IMR-90 (cell line): ENCODE results near the gene NKX6-2. TPM values are rescaled to one million over a fixed set of nuclear protein-coding genes. Genes with fewer than 3 reads are reported as not detected.

ENCODE experiments used
- ATAC-seq: fragments of 200-7000 bp; cut with Tn5 transposase; 2 replicates; pipeline ENCODE4 v1.9.1; 2020; ENCODE audit warnings: low read depth, mild to moderate bottlenecking, moderate library complexity
- BruUV-seq: library from RNA; stranded (reverse); fragments of 400-500 nt; replicated peaks from 2 replicates; lab custom pipeline; 2021; lab: Mats Ljungman, UMichigan
- CTCF ChIA-PET: fragments of 300-600 bp; formaldehyde crosslinking; extraction: SDS; loops from one replicate; lab custom pipeline; 2021; ENCODE audit warnings: antibody characterized with exemption; lab: Yijun Ruan, JAX
- POLR2A ChIA-PET: fragments of 300-600 bp; sonication (Branson Sonifier 250); formaldehyde crosslinking; loops from one replicate; lab custom pipeline; 2022; ENCODE audit warnings: antibody characterized with exemption; ENCODE audit not compliant: unreplicated experiment; lab: Charles Lee
- DNase-seq: peaks from one replicate; pipeline ENCODE4 v3.0.0; 2013
- H2AFZ ChIP-seq: replicated peaks from 2 replicates; pipeline ENCODE3; 2013; ENCODE audit warnings: low read length, mild to moderate bottlenecking; ENCODE audit not compliant: poor library complexity
- H2AK5ac ChIP-seq: 2 replicates; pipeline ENCODE4 v1.6.1; 2013; ENCODE audit warnings: low read depth, low read length, inconsistent platforms
- H2AK9ac ChIP-seq: replicated peaks from 2 replicates; pipeline ENCODE3; 2013; ENCODE audit warnings: mild to moderate bottlenecking, low read depth, low read length, moderate library complexity; ENCODE audit not compliant: poor library complexity
- H2BK120ac ChIP-seq: 2 replicates; pipeline ENCODE4 v1.6.1; 2013; ENCODE audit warnings: low read depth, low read length, inconsistent platforms
- H2BK15ac ChIP-seq: 3 replicates; pipeline ENCODE4 v1.6.1; 2013; ENCODE audit warnings: low read depth, low read length, inconsistent platforms
- H2BK20ac ChIP-seq: 2 replicates; pipeline ENCODE4 v1.6.1; 2013; ENCODE audit warnings: low read depth, mild to moderate bottlenecking, inconsistent platforms, low read length, moderate library complexity
- H2BK5ac ChIP-seq: 2 replicates; pipeline ENCODE4 v1.6.1; 2013; ENCODE audit warnings: mild to moderate bottlenecking, low read depth, low read length, inconsistent platforms; ENCODE audit not compliant: poor library complexity, severe bottlenecking
- H3K14ac ChIP-seq: replicated peaks from 2 replicates; pipeline ENCODE4 v1.6.1; 2013; ENCODE audit warnings: low read depth, low read length, inconsistent platforms
- H3K18ac ChIP-seq: 2 replicates; pipeline ENCODE4 v1.6.1; 2013; ENCODE audit warnings: low read depth, low read length, control low read depth
- H3K23ac ChIP-seq: 2 replicates; pipeline ENCODE4 v1.6.1; 2013; ENCODE audit warnings: low read depth, low read length, inconsistent platforms
- H3K27ac ChIP-seq: 2 replicates; pipeline ENCODE4 v1.5.1; 2013; ENCODE audit warnings: mild to moderate bottlenecking, control low read depth, low read length; ENCODE audit not compliant: insufficient read depth
- H3K27me3 ChIP-seq: 2 replicates; pipeline ENCODE4 v1.6.1; 2013; ENCODE audit warnings: low read length; ENCODE audit not compliant: control insufficient read depth, insufficient read depth
- H3K36me3 ChIP-seq: 2 replicates; pipeline ENCODE4 v1.6.1; 2013; ENCODE audit warnings: low read length, mixed read lengths; ENCODE audit not compliant: control insufficient read depth, insufficient read depth
- H3K4ac ChIP-seq: 2 replicates; pipeline ENCODE4 v1.6.1; 2013; ENCODE audit warnings: low read depth, low read length, inconsistent platforms
- H3K4me1 ChIP-seq: 2 replicates; pipeline ENCODE4 v1.6.1; 2013; ENCODE audit warnings: low read length, mixed read lengths; ENCODE audit not compliant: control insufficient read depth, insufficient read depth
- H3K4me2 ChIP-seq: 2 replicates; pipeline ENCODE4 v1.6.1; 2013; ENCODE audit warnings: low read depth, mild to moderate bottlenecking, control low read depth, low read length, moderate library complexity
- H3K4me3 ChIP-seq: 2 replicates; pipeline ENCODE4 v1.5.1; 2013; ENCODE audit warnings: low read depth, mild to moderate bottlenecking, control low read depth, low read length, moderate library complexity; ENCODE audit not compliant: insufficient read depth
- H3K56ac ChIP-seq: 2 replicates; pipeline ENCODE4 v1.6.1; 2013; ENCODE audit warnings: low read length, inconsistent platforms; ENCODE audit not compliant: insufficient read depth; ENCODE audit errors: extremely low read depth
- H3K79me1 ChIP-seq, 2 experiments: 2 replicates each; pipeline ENCODE4 v1.6.1; 2013; ENCODE audit warnings: low read length in 2 of 2, inconsistent platforms in 1 of 2, low read depth in 1 of 2
- H3K9ac ChIP-seq: 2 replicates; pipeline ENCODE4 v1.6.1; 2013; ENCODE audit warnings: low read depth, low read length, control low read depth
- H3K9me1 ChIP-seq: 2 replicates; pipeline ENCODE4 v1.6.1; 2013; ENCODE audit warnings: low read length, inconsistent platforms; ENCODE audit not compliant: insufficient read depth
- H3K9me3 ChIP-seq: 2 replicates; pipeline ENCODE4 v1.6.1; 2013; ENCODE audit warnings: low read length; ENCODE audit not compliant: control insufficient read depth, insufficient read depth
- H4K20me1 ChIP-seq: 2 replicates; pipeline ENCODE4 v1.6.1; 2013; ENCODE audit warnings: low read length, inconsistent platforms; ENCODE audit not compliant: insufficient read depth
- H4K5ac ChIP-seq: 2 replicates; pipeline ENCODE4 v1.6.1; 2013; ENCODE audit warnings: mild to moderate bottlenecking, low read depth, low read length, control low read depth
- H4K8ac ChIP-seq, 2 experiments: 2 replicates each; pipeline ENCODE4 v1.6.1; 2013; ENCODE audit warnings: low read depth in 2 of 2, low read length in 2 of 2, control low read depth in 1 of 2, inconsistent platforms in 1 of 2
- H4K91ac ChIP-seq: 2 replicates; pipeline ENCODE4 v1.6.1; 2013; ENCODE audit warnings: low read depth, low read length, inconsistent platforms; ENCODE audit not compliant: insufficient read depth
- CHD1 ChIP-seq: IDR thresholded peaks from 2 replicates; pipeline ENCODE4 v1.6.1; 2012; ENCODE audit warnings: low read depth, low read length, improper control_type of control experiment
- CTCF ChIP-seq: conservative IDR thresholded peaks from 2 replicates; pipeline ENCODE4 v1.5.1; 2012; ENCODE audit warnings: mild to moderate bottlenecking, low read depth, low read length, improper control_type of control experiment
- MAFK ChIP-seq: IDR thresholded peaks from 2 replicates; pipeline ENCODE4 v1.6.1; 2012; ENCODE audit warnings: low read depth, low read length, improper control_type of control experiment
- MXI1 ChIP-seq: IDR thresholded peaks from 2 replicates; pipeline ENCODE4 v1.6.1; 2012; ENCODE audit warnings: low read depth, mild to moderate bottlenecking, low read length, moderate library complexity, borderline replicate concordance
- WGBS, 2 experiments: methylation state at CpG; one replicate each; pipeline versions ENCODE4 v1.1.5 to v1.1.7; 2013; ENCODE audit warnings: missing lambda C conversion rate in 2 of 2; ENCODE audit not compliant: insufficient read length in 1 of 2; ENCODE audit errors: extremely low coverage in 2 of 2; 5-methylcytosine and 5-hydroxymethylcytosine counted together
- dilution Hi-C: fragments of 300-500 bp; cut with HindIII; formaldehyde crosslinking; loops from one replicate; pipeline ENCODE4 v1.14.3; 2018; ENCODE audit warnings: low sequenced_read_pairs; ENCODE audit not compliant: unreplicated experiment
- in situ Hi-C: fragments of 300-500 bp; cut with MboI; formaldehyde crosslinking; loops from 3 replicates; pipeline ENCODE4 v1.14.3; 2019; ENCODE audit warnings: low sequenced_read_pairs, inconsistent platforms, mixed read lengths
- intact Hi-C: fragments of 100-400 bp; cut with micrococcal nuclease; formaldehyde crosslinking; loops from 2 replicates; pipeline ENCODE4 v1.10.0; 2022
- polyA plus RNA-seq, 3 experiments: library from polyadenylated mRNA; depleted of rRNA; stranded (reverse); fragments of >200 nt; gene quantifications; 2 replicates each; pipeline ENCODE4 v1.2.3, GENCODE V29; 2012; ENCODE audit warnings: low replicate concordance in 1 of 3
- total RNA-seq: library from RNA; depleted of rRNA; stranded (reverse); fragments of >200 nt; gene quantifications from 2 replicates; pipeline ENCODE4 v1.2.3, GENCODE V29; 2012

NKX6-2 gene
- total and polyA plus RNA-seq, 2 of the 4 experiments (the other 2 are of a cell fraction) = not detected

DNA sequence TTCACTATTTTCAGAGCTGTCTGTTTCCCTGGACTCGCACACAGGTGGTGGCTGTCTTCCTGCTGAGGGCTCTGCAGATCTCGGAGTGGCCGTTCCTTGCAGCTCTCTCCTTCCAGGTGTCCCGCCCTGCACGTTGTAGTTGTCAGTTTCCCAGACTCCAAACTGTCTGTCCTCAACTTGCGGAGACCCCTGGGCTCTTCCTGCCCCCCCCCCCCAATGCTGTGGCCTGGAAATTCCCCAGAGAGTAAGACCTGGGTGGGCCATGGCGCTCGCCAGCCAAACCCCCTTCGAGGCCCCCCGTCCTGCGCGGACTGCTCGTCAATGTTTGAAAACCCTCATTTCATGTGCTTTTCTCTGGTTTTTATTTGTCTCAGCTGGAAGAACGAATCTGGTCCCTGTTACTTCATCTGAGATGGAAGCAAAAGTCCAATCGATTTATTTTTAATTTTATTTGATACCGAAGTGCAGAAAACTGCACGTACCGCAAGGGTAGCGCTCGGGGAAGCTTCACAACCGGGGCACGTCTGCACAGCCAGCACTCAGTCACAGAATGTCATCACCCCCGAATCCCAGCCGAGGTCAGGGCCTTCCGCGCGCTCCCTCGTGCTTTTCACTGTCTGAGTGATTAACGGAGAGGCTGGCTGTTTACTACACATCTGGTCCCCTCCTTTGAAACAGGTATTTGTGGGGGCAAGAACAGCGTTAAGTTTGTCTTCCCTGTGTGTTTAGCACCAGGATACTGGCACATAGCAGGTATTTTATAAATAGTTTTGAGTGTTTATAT is 46.4 kb upstream of the NKX6-2 start (continued):
- no peak for TF ChIP-seq CHD1

DNA sequence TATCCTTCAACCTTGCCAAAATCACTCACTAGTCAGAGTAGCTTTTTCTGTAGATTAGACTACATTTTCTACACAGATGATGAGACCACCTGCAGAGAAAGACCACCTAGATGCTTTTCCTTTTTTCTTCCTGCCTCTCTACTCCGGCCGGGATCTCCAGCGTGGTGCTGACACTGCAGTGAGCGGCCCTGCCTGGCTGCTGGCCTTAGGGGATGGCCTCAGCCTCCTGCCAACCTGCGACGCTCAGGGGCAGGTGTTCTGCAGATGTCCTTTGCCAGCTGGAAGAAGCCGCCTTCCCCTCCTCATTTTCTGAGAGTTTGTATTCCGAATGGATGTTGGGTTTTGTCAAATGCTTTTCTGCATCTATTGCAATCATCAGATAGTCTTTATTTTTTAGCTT is 43.5 kb upstream of the NKX6-2 start:
- no peak overlapping the region for H3K4ac ChIP-seq
- no peak overlapping the region for H3K14ac ChIP-seq
- H4K20me1 ChIP-seq = no peaks in the 10 kb centered on the region
- dilution Hi-C loops (no loop called here), intact Hi-C loops (no loop called here), in situ Hi-C loops (no loop called here)
- H3K9ac ChIP-seq = no peak overlapping the region
- H3K79me1 ChIP-seq = no peaks in the 10 kb centered on the region
- H2BK5ac ChIP-seq = no peak overlapping the region
- no peaks in the 10 kb centered on the region for H3K9me1 ChIP-seq
- no peak overlapping the region for H3K4me2 ChIP-seq
- H3K27me3 ChIP-seq = peaks cover 19% of the 10 kb centered on the region
- no peak overlapping the region for H2BK15ac ChIP-seq
- BruUV-seq = no TSS peak
- no peak for DNase-seq
- H3K18ac ChIP-seq = no peak overlapping the region
- H2AFZ ChIP-seq = no peak overlapping the region
- no peaks in the 10 kb centered on the region for H3K4me1 ChIP-seq
- H4K5ac ChIP-seq = no peak overlapping the region
- POLR2A ChIA-PET = no interaction called here
- TF ChIP-seq CTCF (no peak), MXI1 (no peak), MAFK (no peak)
- H3K4me3 ChIP-seq = no peak overlapping the region
- no peak overlapping the region for H3K23ac ChIP-seq
- 36% methylated on average over 3 of the region's 8 CpGs; no CpG with 5 or more reads in 1 of the 2 experiments for WGBS, 2 experiments
- no peak overlapping the region for H4K91ac ChIP-seq
- peaks cover 4% of the 10 kb centered on the region; the same call in 1 of the 2 replicates for H3K9me3 ChIP-seq
- no peak overlapping the region for H2AK9ac ChIP-seq
- ATAC-seq = no peak
- no peak overlapping the region for H2BK20ac ChIP-seq
- no peak overlapping the region for H4K8ac ChIP-seq
- no peak overlapping the region for H3K56ac ChIP-seq
- no peak overlapping the region for H2AK5ac ChIP-seq
- H3K27ac ChIP-seq = no peak overlapping the region
- no peaks in the 10 kb centered on the region for H3K36me3 ChIP-seq
- H2BK120ac ChIP-seq = no peak overlapping the region
- CTCF ChIA-PET = no interaction called here
